HepG2 (cell line): Measurements from ENCODE around the gene QRICH2. TPM values are rescaled to one million over a fixed set of nuclear protein-coding genes. Genes with fewer than 3 reads are reported as not detected.
A peak's percentile ranks its signal among the peaks of the same experiment; 100 is the strongest.

Source experiments
- ATAC-seq: fragments of 200-7000 bp; cut with Tn5 transposase; 3 replicates; pipeline ENCODE4 v1.9.1; 2020; ENCODE audit warnings: mild to moderate bottlenecking, moderate library complexity
- BruUV-seq: library from RNA; stranded (reverse); fragments of 400-500 nt; replicated peaks from 2 replicates; lab custom pipeline; 2021; lab: Mats Ljungman, UMichigan
- CTCF ChIA-PET: fragments of 300-600 bp; formaldehyde crosslinking; extraction: SDS; loops from one replicate; lab custom pipeline; 2021; ENCODE audit warnings: low total read pairs, inconsistent platforms, low intra/inter-chr PET ratio; lab: Yijun Ruan, JAX
- POLR2A ChIA-PET: fragments of 350-600 bp; sonication (Branson Sonifier 250); formaldehyde crosslinking; loops from one replicate; lab custom pipeline; 2020; ENCODE audit warnings: antibody characterized with exemption, inconsistent platforms; lab: Yijun Ruan, JAX
- DNase-seq: peaks from one replicate; pipeline ENCODE4 v3.0.0-alpha.2; 2015; ENCODE audit warnings: low spot score
- FAIRE-seq: peaks from 3 replicates; lab custom pipeline; 2011; peaks lifted over from hg19 to GRCh38; lab: Jason Lieb, UNC
- H2AFZ ChIP-seq: one replicate; pipeline ENCODE4 v1.6.1; 2011; ENCODE audit warnings: low read length, inconsistent platforms
- H3K27ac ChIP-seq: fragments of 300-600 bp; 3 replicates; pipeline ENCODE4 v1.8.0; 2011; ENCODE audit warnings: mixed run types, mild to moderate bottlenecking, mixed read lengths, low read length, inconsistent platforms; ENCODE audit not compliant: insufficient read depth; ENCODE audit errors: extremely low read length
- H3K27me3 ChIP-seq, 2 experiments: fragments of 200-600 bp in 1 of 2; 2 replicates in 1 of 2; 3 replicates in 1 of 2; pipeline versions ENCODE4 v1.6.0 to v1.8.0; 2011; ENCODE audit warnings: low read length in 2 of 2, mild to moderate bottlenecking in 2 of 2, moderate library complexity in 2 of 2, inconsistent platforms in 1 of 2; ENCODE audit not compliant: insufficient read depth in 2 of 2, control insufficient read depth in 1 of 2
- H3K36me3 ChIP-seq, 2 experiments: fragments of 200-600 bp in 1 of 2; replicated peaks in 1 of 2; 2 replicates in 1 of 2; 3 replicates in 1 of 2; pipeline versions ENCODE4 v1.5.1 to v1.8.0; 2011; ENCODE audit warnings: low read length in 2 of 2, inconsistent platforms in 1 of 2; ENCODE audit not compliant: insufficient read depth in 2 of 2, control insufficient read depth in 1 of 2
- H3K4me1 ChIP-seq: 2 replicates; pipeline ENCODE4 v1.5.1; 2012; ENCODE audit warnings: low read length, inconsistent platforms; ENCODE audit not compliant: insufficient read depth
- H3K4me2 ChIP-seq: 2 replicates; pipeline ENCODE4 v1.6.0; 2011; ENCODE audit warnings: low read depth, low read length, inconsistent platforms
- H3K4me3 ChIP-seq, 3 experiments: fragments of 200-600 bp in 1 of 3; sonication (generic), shearing (Covaris generic) in 1 of 3; replicated peaks in 1 of 3; 2 replicates each; pipeline ENCODE4 v1.5.1; 2011 to 2016; ENCODE audit warnings: low read length in 3 of 3, inconsistent platforms in 2 of 3, low read depth in 2 of 3, mild to moderate bottlenecking in 2 of 3, control low read depth in 1 of 3, mixed read lengths in 1 of 3; ENCODE audit not compliant: insufficient read depth in 1 of 3
- H3K79me2 ChIP-seq: one replicate; pipeline ENCODE4 v1.6.1; 2011; ENCODE audit warnings: low read length, inconsistent platforms; ENCODE audit not compliant: insufficient read depth
- H3K9ac ChIP-seq: 2 replicates; pipeline ENCODE4 v1.6.0; 2011; ENCODE audit warnings: mild to moderate bottlenecking, low read depth, low read length, inconsistent platforms; ENCODE audit not compliant: insufficient read depth
- H3K9me3 ChIP-seq: 2 replicates; pipeline ENCODE4 v1.5.1; 2012; ENCODE audit warnings: mild to moderate bottlenecking, low read length
- H4K20me1 ChIP-seq: 2 replicates; pipeline ENCODE4 v1.6.0; 2011; ENCODE audit warnings: inconsistent platforms, mild to moderate bottlenecking, low read length, moderate library complexity; ENCODE audit not compliant: insufficient read depth
- AGO1 ChIP-seq: fragments of 200-400 bp; formaldehyde crosslinking; IDR thresholded peaks from 2 replicates; pipeline ENCODE4 v1.6.1; 2017; ENCODE audit warnings: mild to moderate bottlenecking, low read depth, low read length, moderate library complexity; ENCODE audit not compliant: poor library complexity, severe bottlenecking
- CENPX ChIP-seq: sonication (generic); formaldehyde crosslinking; IDR thresholded peaks from 2 replicates; pipeline ENCODE4 v1.9.0; 2021; ENCODE audit warnings: mild to moderate bottlenecking, missing genetic modification reagents, moderate library complexity
- CREBL2 ChIP-seq: sonication (generic); formaldehyde crosslinking; IDR thresholded peaks from 2 replicates; pipeline ENCODE4 v1.8.1; 2023; ENCODE audit warnings: missing genetic modification reagents, mild to moderate bottlenecking, borderline replicate concordance
- GTF3A ChIP-seq: sonication (generic); formaldehyde crosslinking; conservative IDR thresholded peaks from 2 replicates; pipeline ENCODE4 v1.4.0; 2020; ENCODE audit warnings: mild to moderate bottlenecking, missing genetic modification reagents
- HNRNPK ChIP-seq: fragments of 200-400 bp; formaldehyde crosslinking; IDR thresholded peaks from 2 replicates; pipeline ENCODE4 v1.6.1; 2018; ENCODE audit warnings: low read length, low read depth, moderate library complexity, mild to moderate bottlenecking; ENCODE audit not compliant: poor library complexity, severe bottlenecking
- LCORL ChIP-seq, 2 experiments: fragments of 450-650 bp in 1 of 2; sonication (generic) in 1 of 2; formaldehyde crosslinking in 1 of 2; IDR thresholded peaks; 2 replicates each; pipeline versions ENCODE4 v1.5.0 to v1.6.1; 2017 to 2020; ENCODE audit warnings: antibody characterized with exemption in 1 of 2, missing genetic modification reagents in 1 of 2
- PHF20 ChIP-seq: sonication (generic); formaldehyde crosslinking; IDR thresholded peaks from 2 replicates; pipeline ENCODE4 v1.5.0; 2020; ENCODE audit warnings: mild to moderate bottlenecking, missing genetic modification reagents
- RBM39 ChIP-seq: fragments of 200-400 bp; formaldehyde crosslinking; IDR thresholded peaks from one replicate; pipeline ENCODE4 v1.6.1; 2018; ENCODE audit warnings: antibody characterized with exemption, mild to moderate bottlenecking, low read depth, low read length; ENCODE audit not compliant: poor library complexity, severe bottlenecking
- RXRA ChIP-seq: sonication (generic); formaldehyde crosslinking; IDR thresholded peaks from 2 replicates; pipeline ENCODE4 v1.5.1; 2020; ENCODE audit warnings: missing genetic modification reagents
- TCF7 ChIP-seq: sonication (generic); IDR thresholded peaks from 2 replicates; pipeline ENCODE4 v1.6.1; 2016; ENCODE audit warnings: antibody characterized with exemption, low read depth
- ZBTB33 ChIP-seq: sonication (generic); formaldehyde crosslinking; IDR thresholded peaks from 2 replicates; pipeline ENCODE4 v1.4.0; 2020; ENCODE audit warnings: missing genetic modification reagents
- ZNF432 ChIP-seq: sonication (generic); formaldehyde crosslinking; IDR thresholded peaks from 2 replicates; pipeline ENCODE4 v1.5.0; 2020; ENCODE audit warnings: missing genetic modification reagents, mild to moderate bottlenecking, borderline replicate concordance
- ZNF496 ChIP-seq: sonication (generic); formaldehyde crosslinking; IDR thresholded peaks from 2 replicates; pipeline ENCODE4 v1.8.1; 2023; ENCODE audit warnings: mild to moderate bottlenecking, moderate library complexity, missing genetic modification reagents; ENCODE audit not compliant: insufficient replicate concordance
- ZNF572 ChIP-seq: sonication (generic); formaldehyde crosslinking; IDR thresholded peaks from 2 replicates; pipeline ENCODE4 v1.5.1; 2020; ENCODE audit warnings: mild to moderate bottlenecking, missing genetic modification reagents
- WGBS: methylation state at CpG from one replicate; pipeline ENCODE4 v1.1.6; 2017; ENCODE audit warnings: low lambda C conversion rate; 5-methylcytosine and 5-hydroxymethylcytosine counted together
- in situ Hi-C: cut with HindIII; loops from 2 replicates; pipeline ENCODE4 v1.10.0; 2017; ENCODE audit warnings: low pct_unique_long_range_greater_than_20kb; ENCODE audit not compliant: extremely low pct_ligation_motif_present
- intact Hi-C: fragments of 100-400 bp; cut with micrococcal nuclease; formaldehyde crosslinking; loops from one replicate; pipeline ENCODE4 v1.10.0; 2022; ENCODE audit not compliant: unreplicated experiment
- polyA plus RNA-seq, 8 experiments: library from polyadenylated mRNA; depleted of rRNA in 3 of 8; stranded (reverse) in 7 of 8; unstranded in 1 of 8; fragments of >200 nt; fragmentation: Illumina TruSeq in 4 of 8; extraction: Trizol in 4 of 8; gene quantifications; 2 replicates each; pipeline versions ENCODE4 v1.2.1 to v1.2.3, GENCODE V29; 2011 to 2016; ENCODE audit warnings: low read depth in 4 of 8, missing spikeins in 1 of 8, mixed read lengths in 1 of 8; ENCODE audit not compliant: insufficient read depth in 1 of 8
- total RNA-seq, 5 experiments: library from RNA; depleted of rRNA; stranded (reverse); fragments of >200 nt; fragmentation: Illumina TruSeq; extraction: Trizol; gene quantifications; 2 replicates each; pipeline ENCODE4 v1.2.3, GENCODE V29; 2016; ENCODE audit warnings: low read depth in 1 of 5
- TF ChIP-seq, protein P1 (sequence below): IDR thresholded peaks from 2 replicates; pipeline ENCODE4 v1.6.1; 2012; ENCODE audit warnings: low read depth, low read length, improper control_type of control experiment

QRICH2 gene
- total and polyA plus RNA-seq, 2 of the 13 experiments (the other 11 are each of a cell fraction or from before 2014, with no cell fraction given) = 3.7 to 5.7 TPM

DNA sequence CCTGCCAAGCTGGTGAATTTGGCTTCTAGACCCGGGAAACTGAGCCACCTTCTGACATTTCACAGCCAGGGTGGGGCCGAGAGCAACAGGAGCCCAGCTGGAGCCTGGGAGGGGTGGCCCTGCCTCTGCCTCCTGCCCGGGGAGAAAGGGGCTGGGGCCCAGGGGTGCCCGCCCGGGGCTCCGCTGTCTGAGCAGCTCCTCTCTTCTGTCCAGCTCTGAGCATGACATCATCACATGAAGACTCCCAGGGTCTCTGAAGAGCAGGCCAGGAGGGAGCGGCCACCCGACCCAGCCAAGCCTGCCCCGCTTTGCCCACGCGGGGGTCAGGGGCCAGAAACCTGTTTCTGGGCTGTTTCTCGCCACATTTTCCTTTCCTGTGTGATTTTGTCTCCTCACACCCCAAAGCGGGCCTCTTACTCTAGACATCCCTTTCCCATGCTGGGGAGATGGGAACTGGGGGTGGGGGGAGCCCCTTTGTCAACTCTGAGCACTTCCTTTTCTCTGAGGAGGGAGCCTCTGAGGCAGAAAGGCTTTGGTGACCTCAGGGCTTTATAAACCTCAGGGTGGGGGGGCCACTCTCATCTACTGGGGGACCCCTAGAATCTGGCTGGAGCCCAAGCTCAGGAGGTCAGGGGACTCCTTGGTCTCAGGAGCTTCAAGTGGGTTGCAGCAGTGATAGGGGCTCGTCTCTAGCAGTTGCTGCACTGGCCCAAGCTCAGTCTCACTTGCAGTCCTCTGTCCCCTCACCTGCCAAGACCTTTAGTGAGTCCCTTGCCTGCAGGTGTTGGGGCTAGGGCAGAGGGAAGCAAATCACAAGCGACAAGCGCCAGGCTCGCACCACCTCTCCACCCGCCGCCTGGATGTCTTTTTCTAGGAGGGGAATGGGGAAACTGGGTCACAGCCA is 35.3 kb downstream of the QRICH2 start (continued):
- TF ChIP-seq ZNF432 (CRISPR knock-in tag) (no peak), ZNF572 (CRISPR knock-in tag) (0 out of 2 replicates have a peak, but pooled peaks have one; percentile 20)
- TF ChIP-seq, all 625 proteins: peak for 6

GRCh38 chr17:76271669-76272540 is 36.2 kb downstream of the QRICH2 start:
- no TSS peak for BruUV-seq
- CTCF ChIA-PET = no interaction called here
- no peak for TF ChIP-seq GTF3A (CRISPR knock-in tag)
- TF ChIP-seq, protein P1, sequence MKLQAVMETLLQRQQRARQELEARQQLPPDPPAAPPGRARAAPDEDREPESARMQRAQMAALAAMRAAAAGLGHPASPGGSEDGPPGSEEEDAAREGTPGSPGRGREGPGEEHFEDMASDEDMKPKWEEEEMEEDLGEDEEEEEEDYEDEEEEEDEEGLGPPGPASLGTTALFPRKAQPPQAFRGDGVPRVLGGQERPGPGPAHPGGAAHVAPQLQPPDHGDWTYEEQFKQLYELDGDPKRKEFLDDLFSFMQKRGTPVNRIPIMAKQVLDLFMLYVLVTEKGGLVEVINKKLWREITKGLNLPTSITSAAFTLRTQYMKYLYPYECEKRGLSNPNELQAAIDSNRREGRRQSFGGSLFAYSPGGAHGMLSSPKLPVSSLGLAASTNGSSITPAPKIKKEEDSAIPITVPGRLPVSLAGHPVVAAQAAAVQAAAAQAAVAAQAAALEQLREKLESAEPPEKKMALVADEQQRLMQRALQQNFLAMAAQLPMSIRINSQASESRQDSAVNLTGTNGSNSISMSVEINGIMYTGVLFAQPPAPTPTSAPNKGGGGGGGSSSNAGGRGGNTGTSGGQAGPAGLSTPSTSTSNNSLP = no peak
- no peak for TF ChIP-seq CREBL2 (CRISPR knock-in tag)
- no peak for TF ChIP-seq CENPX (CRISPR knock-in tag)
- TF ChIP-seq RXRA (CRISPR knock-in tag) = 0 out of 2 replicates have a peak, but pooled peaks have one; percentile 14
- TF ChIP-seq ZNF496 (CRISPR knock-in tag) = no peak
- TF ChIP-seq RBM39 = peak; percentile 40
- peak; percentile 42; the same call in 1 of the 2 replicates for TF ChIP-seq ZBTB33
- no peak for TF ChIP-seq TCF7
- peak; percentile 93 for TF ChIP-seq AGO1
- TF ChIP-seq LCORL (IDR thresholded peaks at IDR 0.05) = no peak
- no peak for TF ChIP-seq LCORL (CRISPR knock-in tag; IDR thresholded peaks at IDR 0.05)
- no peak for TF ChIP-seq PHF20
- peak; percentile 10 for TF ChIP-seq HNRNPK

More at GRCh38 chr17:76271669-76272540, 36.2 kb downstream of the QRICH2 start:
- Histone ChIP-seq H4K20me1 (no peaks in the 10 kb centered on the region; the same call in 1 of the 2 replicates), H3K27ac (no peak overlapping the region), H3K79me2 (peaks cover 17% of the 10 kb centered on the region), H3K9ac (no peak overlapping the region), H3K4me1 (peaks cover 38% of the 10 kb centered on the region), H3K36me3 (peaks cover 8 to 12% of the 10 kb centered on the region in 2 experiments; a peak in 3 of 5 replicates), H3K27me3 (no peaks in the 10 kb centered on the region), H3K9me3 (no peaks in the 10 kb centered on the region), H3K4me2 (no peak overlapping the region), H2AFZ (no peak overlapping the region), H3K4me3 (no peak overlapping the region)
- POLR2A ChIA-PET = interaction anchor here (1.2 to 2.1 kb wide), 4 partner anchors 8 to 25 kb away, joined by 4 to 10 read pairs (median 7); no protein-coding TSS in a partner anchor
- in situ Hi-C loops = no loop called here
- intact Hi-C loops = loop anchor here (10.0 kb wide), 1 partner anchor 87 kb away; no protein-coding TSS in a partner anchor
- FAIRE-seq = no peak
- no peak for DNase-seq
- ATAC-seq = peak; percentile 2; the same call in 2 of the 3 replicates
- WGBS = 84% methylated on average over 36 of the region's 38 CpGs
